Measurements from ENCODE around the gene MAD1L1.

The MAD1L1 gene

GRCh38 chr7:2253021-2253420 is 20.3 kb upstream of the MAD1L1 start:
- H4K8ac ChIP-seq (ENCODE audit: low read depth, low read length) = no peak overlapping the region
- no peak overlapping the region for H2AK5ac ChIP-seq (ENCODE audit: low read length)
- H3K4me3 ChIP-seq (ENCODE audit: low read depth, low read length) = no peak overlapping the region
- no peak overlapping the region for H2BK12ac ChIP-seq (ENCODE audit: low read length)
- H3K4me1 ChIP-seq (ENCODE audit: control insufficient read depth in 1 of 2, insufficient read depth in 2 of 2, low read length in 2 of 2) = no peaks in the 10 kb centered on the region
- H2AFZ ChIP-seq (ENCODE audit: insufficient read depth, low read length, poor library complexity) = no peak overlapping the region
- no peak overlapping the region for H3K4me2 ChIP-seq (ENCODE audit: low read length)
- H2BK5ac ChIP-seq (ENCODE audit: low read depth, low read length, poor library complexity) = no peak overlapping the region
- H3K18ac ChIP-seq (ENCODE audit: low read length) = no peak overlapping the region
- H3K27me3 ChIP-seq (ENCODE audit: insufficient read depth, low read length) = no peaks in the 10 kb centered on the region
- H3K9ac ChIP-seq (ENCODE audit: low read length) = no peak overlapping the region
- WGBS (ENCODE audit: extremely low coverage, insufficient coverage, insufficient read length) = no CpG with 5 or more reads among the region's 9 CpGs
- H3K23ac ChIP-seq (ENCODE audit: low read length) = no peak overlapping the region
- no peak for DNase-seq
- no peak overlapping the region for H3K27ac ChIP-seq (ENCODE audit: low read depth, low read length)
- peaks cover 32 to 48% of the 10 kb centered on the region in 2 experiments for H3K36me3 ChIP-seq (ENCODE audit: control insufficient read depth in 1 of 2, insufficient read depth in 2 of 2, low read length in 2 of 2)
- no peak overlapping the region for H4K91ac ChIP-seq (ENCODE audit: low read depth, low read length)
- H3K4ac ChIP-seq (ENCODE audit: low read depth, low read length) = no peak overlapping the region
- peaks cover 2% of the 10 kb centered on the region for H3K79me1 ChIP-seq (ENCODE audit: low read length)
- H4K12ac ChIP-seq (ENCODE audit: low read depth, low read length) = no peak overlapping the region
- no peak overlapping the region for H2BK120ac ChIP-seq (ENCODE audit: insufficient read depth, low read length, poor library complexity)
- no peaks in the 10 kb centered on the region for H3K79me2 ChIP-seq (ENCODE audit: control insufficient read depth, insufficient read depth, low read length, poor library complexity)
- no peak overlapping the region for H3K14ac ChIP-seq (ENCODE audit: low read length)
- H3K9me3 ChIP-seq (ENCODE audit: insufficient read depth, low read depth, low read length) = no peaks in the 10 kb centered on the region

- Histone ChIP-seq H3K4me2 (ENCODE audit: low read length) (no peak overlapping the region), H2BK12ac (ENCODE audit: low read length) (no peak overlapping the region), H3K9me3 (ENCODE audit: insufficient read depth, low read depth, low read length) (no peaks in the 10 kb centered on the region), H3K79me2 (ENCODE audit: control insufficient read depth, insufficient read depth, low read length, poor library complexity) (no peaks in the 10 kb centered on the region), H3K36me3 (ENCODE audit: control insufficient read depth in 1 of 2, insufficient read depth in 2 of 2, low read length in 2 of 2) (peaks cover 25 to 42% of the 10 kb centered on the region in 2 experiments), H3K27me3 (ENCODE audit: insufficient read depth, low read length) (no peaks in the 10 kb centered on the region), H2BK5ac (ENCODE audit: low read depth, low read length, poor library complexity) (no peak overlapping the region), H3K4me3 (ENCODE audit: low read depth, low read length) (no peak overlapping the region), H2AFZ (ENCODE audit: insufficient read depth, low read length, poor library complexity) (no peak overlapping the region), H2BK120ac (ENCODE audit: insufficient read depth, low read length, poor library complexity) (no peak overlapping the region), H3K18ac (ENCODE audit: low read length) (no peak overlapping the region), H3K9ac (ENCODE audit: low read length) (no peak overlapping the region), H3K27ac (ENCODE audit: low read depth, low read length) (no peak overlapping the region), H3K79me1 (ENCODE audit: low read length) (peaks cover 2% of the 10 kb centered on the region), H3K23ac (ENCODE audit: low read length) (no peak overlapping the region), H4K12ac (ENCODE audit: low read depth, low read length) (no peak overlapping the region), H3K4me1 (ENCODE audit: control insufficient read depth in 1 of 2, insufficient read depth in 2 of 2, low read length in 2 of 2) (no peaks in the 10 kb centered on the region), H3K4ac (ENCODE audit: low read depth, low read length) (no peak overlapping the region), H4K91ac (ENCODE audit: low read depth, low read length) (no peak overlapping the region), H4K8ac (ENCODE audit: low read depth, low read length) (no peak overlapping the region), H2AK5ac (ENCODE audit: low read length) (no peak overlapping the region), H3K14ac (ENCODE audit: low read length) (no peak overlapping the region)
- DNase-seq = no peak
- no CpG with 5 or more reads among the region's 24 CpGs for WGBS (ENCODE audit: extremely low coverage, insufficient coverage, insufficient read length)
Measured at GRCh38 chr7:2251841-2252771, 19.4 kb upstream of the MAD1L1 start.

- Histone ChIP-seq H3K4me1 (ENCODE audit: control insufficient read depth in 1 of 2, insufficient read depth in 2 of 2, low read length in 2 of 2) (no peaks in the 10 kb centered on the region), H2AFZ (ENCODE audit: insufficient read depth, low read length, poor library complexity) (no peak overlapping the region), H3K79me2 (ENCODE audit: control insufficient read depth, insufficient read depth, low read length, poor library complexity) (no peaks in the 10 kb centered on the region), H3K27ac (ENCODE audit: low read depth, low read length) (no peak overlapping the region), H3K9me3 (ENCODE audit: insufficient read depth, low read depth, low read length) (no peaks in the 10 kb centered on the region), H3K4ac (ENCODE audit: low read depth, low read length) (no peak overlapping the region), H3K79me1 (ENCODE audit: low read length) (peaks cover 2% of the 10 kb centered on the region), H3K9ac (ENCODE audit: low read length) (no peak overlapping the region), H3K18ac (ENCODE audit: low read length) (no peak overlapping the region), H3K27me3 (ENCODE audit: insufficient read depth, low read length) (no peaks in the 10 kb centered on the region), H3K14ac (ENCODE audit: low read length) (no peak overlapping the region), H3K4me3 (ENCODE audit: low read depth, low read length) (no peak overlapping the region), H3K4me2 (ENCODE audit: low read length) (no peak overlapping the region), H4K91ac (ENCODE audit: low read depth, low read length) (no peak overlapping the region), H3K36me3 (ENCODE audit: control insufficient read depth in 1 of 2, insufficient read depth in 2 of 2, low read length in 2 of 2) (peaks cover 18 to 37% of the 10 kb centered on the region in 2 experiments), H2BK120ac (ENCODE audit: insufficient read depth, low read length, poor library complexity) (no peak overlapping the region), H4K12ac (ENCODE audit: low read depth, low read length) (no peak overlapping the region), H2BK5ac (ENCODE audit: low read depth, low read length, poor library complexity) (no peak overlapping the region), H2BK12ac (ENCODE audit: low read length) (no peak overlapping the region), H3K23ac (ENCODE audit: low read length) (no peak overlapping the region), H2AK5ac (ENCODE audit: low read length) (no peak overlapping the region), H4K8ac (ENCODE audit: low read depth, low read length) (no peak overlapping the region)
- no peak for DNase-seq
- no CpG with 5 or more reads among the region's 10 CpGs for WGBS (ENCODE audit: extremely low coverage, insufficient coverage, insufficient read length)
Measured at GRCh38 chr7:2251381-2251780, 18.6 kb upstream of the MAD1L1 start.

GRCh38 chr7:2249744-2250323 is 17.1 kb upstream of the MAD1L1 start:
- no peaks in the 10 kb centered on the region for H3K4me1 ChIP-seq (ENCODE audit: control insufficient read depth in 1 of 2, insufficient read depth in 2 of 2, low read length in 2 of 2)
- peaks cover 9 to 32% of the 10 kb centered on the region in 2 experiments for H3K36me3 ChIP-seq (ENCODE audit: control insufficient read depth in 1 of 2, insufficient read depth in 2 of 2, low read length in 2 of 2)
- WGBS (ENCODE audit: extremely low coverage, insufficient coverage, insufficient read length) = no CpG with 5 or more reads among the region's 27 CpGs
- no peak overlapping the region for H3K4ac ChIP-seq (ENCODE audit: low read depth, low read length)
- no peaks in the 10 kb centered on the region for H3K79me2 ChIP-seq (ENCODE audit: control insufficient read depth, insufficient read depth, low read length, poor library complexity)
- H3K4me3 ChIP-seq (ENCODE audit: low read depth, low read length) = no peak overlapping the region
- no peak overlapping the region for H3K4me2 ChIP-seq (ENCODE audit: low read length)
- H2BK5ac ChIP-seq (ENCODE audit: low read depth, low read length, poor library complexity) = no peak overlapping the region
- no peaks in the 10 kb centered on the region for H3K9me3 ChIP-seq (ENCODE audit: insufficient read depth, low read depth, low read length)
- H4K8ac ChIP-seq (ENCODE audit: low read depth, low read length) = no peak overlapping the region
- no peak overlapping the region for H2BK12ac ChIP-seq (ENCODE audit: low read length)
- no peak overlapping the region for H3K9ac ChIP-seq (ENCODE audit: low read length)
- DNase-seq = no peak
- no peaks in the 10 kb centered on the region for H3K27me3 ChIP-seq (ENCODE audit: insufficient read depth, low read length)
- H3K23ac ChIP-seq (ENCODE audit: low read length) = no peak overlapping the region
- H2AFZ ChIP-seq (ENCODE audit: insufficient read depth, low read length, poor library complexity) = no peak overlapping the region
- no peak overlapping the region for H3K14ac ChIP-seq (ENCODE audit: low read length)
- H3K18ac ChIP-seq (ENCODE audit: low read length) = no peak overlapping the region
- H3K79me1 ChIP-seq (ENCODE audit: low read length) = peaks cover 2% of the 10 kb centered on the region
- H3K27ac ChIP-seq (ENCODE audit: low read depth, low read length) = no peak overlapping the region
- H2AK5ac ChIP-seq (ENCODE audit: low read length) = no peak overlapping the region
- no peak overlapping the region for H2BK120ac ChIP-seq (ENCODE audit: insufficient read depth, low read length, poor library complexity)
- H4K91ac ChIP-seq (ENCODE audit: low read depth, low read length) = no peak overlapping the region
- no peak overlapping the region for H4K12ac ChIP-seq (ENCODE audit: low read depth, low read length)

Measured in trophoblast cell (in vitro differentiated cells and primary cell).